Progenitor cell of endocrine pancreas (in vitro differentiated cells): ENCODE data around the gene NT5DC2. TPM values are rescaled to one million over a fixed set of nuclear protein-coding genes. Genes with fewer than 3 reads are reported as not detected.

Source experiments
- total RNA-seq: library from RNA; stranded (reverse); gene quantifications from 2 replicates; pipeline ENCODE4 v1.2.1, GENCODE V29; 2021

The NT5DC2 gene
- total RNA-seq, 1 donor from 2014 or later, result 269 TPM

Other genes starting within 250 kb of the NT5DC2 start
- gene GLYCTK, start 246.0 kb downstream of the NT5DC2 start, total RNA-seq, result 52.5 and 53.6 TPM in 2 replicates
- 11.6 and 14.0 TPM in 2 replicates for gene DNAH1, start 217.5 kb downstream of the NT5DC2 start, total RNA-seq
- 89.8 and 107 TPM in 2 replicates for gene BAP1, start 123.8 kb downstream of the NT5DC2 start, total RNA-seq
- 4.6 and 5.5 TPM in 2 replicates for gene PHF7, start 123.2 kb downstream of the NT5DC2 start, total RNA-seq
- 0.79 and 1.1 TPM in 2 replicates for gene SEMA3G, start 88.8 kb downstream of the NT5DC2 start, total RNA-seq
- 3.3 and 3.6 TPM in 2 replicates for gene TNNC1, start 79.8 kb downstream of the NT5DC2 start, total RNA-seq
- 199 and 214 TPM in 2 replicates for gene NISCH, start 78.3 kb downstream of the NT5DC2 start, total RNA-seq
- gene STAB1, start 38.5 kb downstream of the NT5DC2 start, total RNA-seq, result 0.27 and 0.46 TPM in 2 replicates
- 14.2 and 18.9 TPM in 2 replicates for gene UQCC5, start 2.7 kb upstream of the NT5DC2 start, total RNA-seq
- gene PBRM1, start 152.1 kb upstream of the NT5DC2 start, total RNA-seq, result 128 and 131 TPM in 2 replicates
- 85.9 and 94.0 TPM in 2 replicates for gene GNL3, start 152.2 kb upstream of the NT5DC2 start, total RNA-seq
- 76.4 and 79.8 TPM in 2 replicates for gene GLT8D1, start 171.9 kb upstream of the NT5DC2 start, total RNA-seq
- gene SPCS1, start 172.2 kb upstream of the NT5DC2 start, total RNA-seq, result 85.1 and 89.6 TPM in 2 replicates
- gene NEK4, start 237.1 kb upstream of the NT5DC2 start, total RNA-seq, result 49.8 and 51.1 TPM in 2 replicates
- 11.3 and 14.1 TPM in 2 replicates for gene ITIH1, start 243.7 kb upstream of the NT5DC2 start, total RNA-seq